ENCODE results near the gene MAN1C1.

DNA sequence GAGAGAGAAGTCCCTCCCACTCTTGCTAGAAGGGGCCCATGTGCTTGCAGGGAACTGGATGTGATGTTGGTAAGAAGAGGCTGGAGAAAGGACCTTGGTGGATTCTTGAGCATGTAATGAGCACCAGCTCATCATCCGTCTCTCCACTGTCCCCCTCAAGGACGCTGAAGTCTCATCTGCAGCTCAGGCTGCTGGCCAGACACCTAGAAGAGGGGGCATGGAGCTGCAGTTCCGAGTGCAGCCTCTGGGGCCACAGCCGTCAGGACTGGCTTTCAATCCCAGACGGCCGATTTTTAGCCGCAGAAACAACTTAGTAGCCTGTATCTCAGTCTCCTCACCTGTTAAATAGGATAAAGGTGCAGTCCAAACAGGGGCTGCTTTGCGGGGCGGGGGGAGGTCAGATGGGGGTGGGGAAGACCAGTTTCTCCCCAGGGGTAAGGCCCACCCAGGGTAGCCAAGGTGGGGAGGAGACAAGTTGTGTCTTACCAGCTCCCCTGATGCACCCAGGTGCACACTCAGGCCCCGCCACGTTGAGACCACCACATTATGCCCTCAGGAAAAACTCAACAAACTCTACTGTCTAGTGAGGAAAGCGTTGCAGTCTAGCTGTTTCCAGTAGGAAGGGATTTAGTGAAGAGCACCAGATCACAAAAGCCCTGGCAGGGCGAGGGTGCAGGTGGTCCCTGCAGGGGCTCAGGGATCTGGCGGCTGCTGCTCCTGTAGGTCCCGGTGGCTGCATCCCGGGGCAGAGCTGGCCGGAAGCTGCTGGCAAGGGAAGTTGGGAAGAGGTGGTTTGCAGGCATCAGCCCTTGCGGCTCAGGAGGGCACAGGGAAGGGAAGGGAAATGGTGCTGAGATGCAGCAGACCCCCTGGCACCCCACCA, 43.6 kb upstream of the MAN1C1 start:
- TF ChIP-seq EP300 (IDR thresholded peaks at IDR 0.05; ENCODE audit: borderline replicate concordance): no peak
- no peak for TF ChIP-seq EGR1 (IDR thresholded peaks at IDR 0.05)
- TF ChIP-seq RAD21 (IDR thresholded peaks at IDR 0.05; ENCODE audit: low read depth): peak; percentile 43
- no peak for TF ChIP-seq TAF1 (IDR thresholded peaks at IDR 0.05; ENCODE audit: low read depth)
- no peak for TF ChIP-seq REST (IDR thresholded peaks at IDR 0.05; ENCODE audit: low read depth)
- no peak for TF ChIP-seq YY1 (IDR thresholded peaks at IDR 0.05; ENCODE audit: low read depth)
- no peak for TF ChIP-seq TEAD4 (IDR thresholded peaks at IDR 0.05)
- TF ChIP-seq, protein P1, sequence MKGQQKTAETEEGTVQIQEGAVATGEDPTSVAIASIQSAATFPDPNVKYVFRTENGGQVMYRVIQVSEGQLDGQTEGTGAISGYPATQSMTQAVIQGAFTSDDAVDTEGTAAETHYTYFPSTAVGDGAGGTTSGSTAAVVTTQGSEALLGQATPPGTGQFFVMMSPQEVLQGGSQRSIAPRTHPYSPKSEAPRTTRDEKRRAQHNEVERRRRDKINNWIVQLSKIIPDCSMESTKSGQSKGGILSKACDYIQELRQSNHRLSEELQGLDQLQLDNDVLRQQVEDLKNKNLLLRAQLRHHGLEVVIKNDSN (IDR thresholded peaks at IDR 0.05): no peak
- no peak for TF ChIP-seq CEBPB (IDR thresholded peaks at IDR 0.05)
- no peak for TF ChIP-seq MAX (IDR thresholded peaks at IDR 0.05)
- TF ChIP-seq TCF12 (IDR thresholded peaks at IDR 0.05; ENCODE audit: low read depth): no peak
